ENCODE results near the gene FAF1. TPM values are rescaled to one million over a fixed set of nuclear protein-coding genes. Genes with fewer than 3 reads are reported as not detected.

The FAF1 gene
- total RNA-seq, 1 experiment from 2014 or later = 73.2 TPM

GRCh38 chr1:50566405-50566804, 393.7 kb downstream of the FAF1 start:
- no TSS peak for BruUV-seq (replicated peaks)
- DNase-seq (ENCODE audit: low read depth, low spot score) (no peak), ATAC-seq (no peak)
- no peak overlapping the region for H3K4me2 ChIP-seq (ENCODE audit: low read length)
- H3K27ac ChIP-seq (ENCODE audit: low read depth, low read length) = no peak overlapping the region
- H3K9me3 ChIP-seq (ENCODE audit: control insufficient read depth in 1 of 2, insufficient read depth in 1 of 2, low read depth in 1 of 2, low read length in 2 of 2) = no peaks in the 10 kb centered on the region
- H4K20me1 ChIP-seq (ENCODE audit: insufficient read depth) = no peaks in the 10 kb centered on the region
- ChIA-PET POLR2A (no interaction called here), CTCF (no interaction called here), RAD21 (ENCODE audit: low non-redundant PET in 1 of 2, low total read pairs in 2 of 2, uncharacterized antibody in 2 of 2, unreplicated experiment in 2 of 2) (no interaction called here)
- no peak overlapping the region for H2AFZ ChIP-seq (ENCODE audit: low read depth, low read length, poor library complexity, severe bottlenecking)
- no peak overlapping the region for H3K4me3 ChIP-seq (replicated peaks in 1 of 2; ENCODE audit: low read depth in 1 of 2, low read length in 2 of 2)
- no peak overlapping the region for H3K9ac ChIP-seq (ENCODE audit: low read length)
- intact Hi-C loops (cut with micrococcal nuclease) = no loop called here
- no peaks in the 10 kb centered on the region for H3K79me2 ChIP-seq (ENCODE audit: insufficient read depth, low read length)
- H3K9me2 ChIP-seq (ENCODE audit: insufficient read depth) = no peaks in the 10 kb centered on the region
- TF ChIP-seq YY1 (IDR thresholded peaks at IDR 0.05; ENCODE audit: extremely low read depth, insufficient replicate concordance, low read depth, low read length) = no peak
- H3K4me1 ChIP-seq (ENCODE audit: control insufficient read depth in 1 of 2, insufficient read depth in 2 of 2, low read length in 2 of 2) = no peaks in the 10 kb centered on the region
- H3K36me3 ChIP-seq (ENCODE audit: control insufficient read depth in 1 of 2, insufficient read depth in 2 of 2, low read length in 2 of 2) = no peaks in the 10 kb centered on the region; a peak in 1 of 4 replicates
- H3K27me3 ChIP-seq (ENCODE audit: insufficient read depth, low read length) = no peaks in the 10 kb centered on the region

- no peak overlapping the region for H2AFZ ChIP-seq (ENCODE audit: low read depth, low read length, poor library complexity, severe bottlenecking)
- POLR2A ChIA-PET = no interaction called here
- no peak overlapping the region for H3K9ac ChIP-seq (ENCODE audit: low read length)
- H3K27ac ChIP-seq (ENCODE audit: low read depth, low read length) = no peak overlapping the region
- no peak overlapping the region for H3K4me3 ChIP-seq (replicated peaks in 1 of 2; ENCODE audit: low read depth in 1 of 2, low read length in 2 of 2)
- no peaks in the 10 kb centered on the region for H3K9me2 ChIP-seq (ENCODE audit: insufficient read depth)
- CTCF ChIA-PET = no interaction called here
- no peaks in the 10 kb centered on the region; a peak in 2 of 4 replicates for H3K36me3 ChIP-seq (ENCODE audit: control insufficient read depth in 1 of 2, insufficient read depth in 2 of 2, low read length in 2 of 2)
- no TSS peak for BruUV-seq (replicated peaks)
- TF ChIP-seq RAD21 (IDR thresholded peaks at IDR 0.05; ENCODE audit: low read depth) (no peak), REST (IDR thresholded peaks at IDR 0.05; ENCODE audit: low read depth) (no peak), TCF7L2 (IDR thresholded peaks at IDR 0.05; ENCODE audit: borderline replicate concordance, extremely low read depth, insufficient read depth, insufficient read length) (no peak), ZNF274 (IDR thresholded peaks at IDR 0.05; ENCODE audit: low read depth, low read length) (no peak), CBX3 (IDR thresholded peaks at IDR 0.05; ENCODE audit: low read depth) (no peak)
- TF ChIP-seq, protein P1, sequence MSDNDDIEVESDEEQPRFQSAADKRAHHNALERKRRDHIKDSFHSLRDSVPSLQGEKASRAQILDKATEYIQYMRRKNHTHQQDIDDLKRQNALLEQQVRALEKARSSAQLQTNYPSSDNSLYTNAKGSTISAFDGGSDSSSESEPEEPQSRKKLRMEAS (IDR thresholded peaks at IDR 0.05) = no peak
- RAD21 ChIA-PET (ENCODE audit: low non-redundant PET in 1 of 2, low total read pairs in 2 of 2, uncharacterized antibody in 2 of 2, unreplicated experiment in 2 of 2) = no interaction called here
- no peaks in the 10 kb centered on the region for H3K79me2 ChIP-seq (ENCODE audit: insufficient read depth, low read length)
- intact Hi-C loops (cut with micrococcal nuclease) = no loop called here
- ATAC-seq (no peak), DNase-seq (ENCODE audit: low read depth, low spot score) (no peak)
- H4K20me1 ChIP-seq (ENCODE audit: insufficient read depth) = no peaks in the 10 kb centered on the region
- no peak overlapping the region for H3K4me2 ChIP-seq (ENCODE audit: low read length)
- no peaks in the 10 kb centered on the region for H3K9me3 ChIP-seq (ENCODE audit: control insufficient read depth in 1 of 2, insufficient read depth in 1 of 2, low read depth in 1 of 2, low read length in 2 of 2)
- H3K4me1 ChIP-seq (ENCODE audit: control insufficient read depth in 1 of 2, insufficient read depth in 2 of 2, low read length in 2 of 2) = no peaks in the 10 kb centered on the region
- no peaks in the 10 kb centered on the region for H3K27me3 ChIP-seq (ENCODE audit: insufficient read depth, low read length)
Measured at GRCh38 chr1:50564417-50564816, 395.6 kb downstream of the FAF1 start.
